HEK293 (cell line): ENCODE data around the gene LRIF1.

Source experiments
- FEZF1 ChIP-seq: fragments of 450-650 bp; formaldehyde crosslinking; IDR thresholded peaks from 2 replicates; pipeline ENCODE4 v1.5.1; 2016; ENCODE audit warnings: missing biosample characterization, missing genetic modification characterization
- INSM2 ChIP-seq: fragments of 450-650 bp; formaldehyde crosslinking; IDR thresholded peaks from 2 replicates; pipeline ENCODE4 v1.5.1; 2016; ENCODE audit warnings: missing biosample characterization, missing genetic modification characterization
- SALL2 ChIP-seq: fragments of 450-650 bp; formaldehyde crosslinking; IDR thresholded peaks from 2 replicates; pipeline ENCODE4 v1.5.0; 2017; ENCODE audit warnings: missing biosample characterization, mild to moderate bottlenecking, missing genetic modification characterization, borderline replicate concordance
- SETDB1 ChIP-seq: IDR thresholded peaks from one replicate; pipeline ENCODE4 v1.6.1; 2017; ENCODE audit warnings: mild to moderate bottlenecking, low read length, moderate library complexity, mixed read lengths; ENCODE audit not compliant: insufficient read length
- ZBTB7A ChIP-seq: fragments of 450-650 bp; formaldehyde crosslinking; IDR thresholded peaks from 2 replicates; pipeline ENCODE4 v1.5.1; 2016; ENCODE audit warnings: low read depth, missing biosample characterization, missing genetic modification characterization
- ZNF112 ChIP-seq: fragments of 450-650 bp; formaldehyde crosslinking; IDR thresholded peaks from 2 replicates; pipeline ENCODE4 v1.5.0; 2017; ENCODE audit warnings: missing biosample characterization, missing genetic modification characterization
- ZNF155 ChIP-seq: fragments of 450-650 bp; formaldehyde crosslinking; IDR thresholded peaks from 2 replicates; pipeline ENCODE4 v1.5.1; 2016; ENCODE audit warnings: missing biosample characterization, missing genetic modification characterization
- ZNF184 ChIP-seq: fragments of 450-650 bp; IDR thresholded peaks from 2 replicates; pipeline ENCODE4 v1.5.1; 2018; ENCODE audit warnings: missing biosample characterization, mild to moderate bottlenecking, missing genetic modification characterization
- ZNF221 ChIP-seq: fragments of 450-650 bp; formaldehyde crosslinking; IDR thresholded peaks from 2 replicates; pipeline ENCODE4 v1.5.1; 2017; ENCODE audit warnings: missing biosample characterization, missing genetic modification characterization, borderline replicate concordance
- ZNF302 ChIP-seq: fragments of 450-650 bp; formaldehyde crosslinking; IDR thresholded peaks from 2 replicates; pipeline ENCODE4 v1.5.1; 2016; ENCODE audit warnings: missing biosample characterization, missing genetic modification characterization, low read depth
- ZNF311 ChIP-seq: fragments of 450-650 bp; formaldehyde crosslinking; IDR thresholded peaks from 2 replicates; pipeline ENCODE4 v1.5.1; 2017; ENCODE audit warnings: missing biosample characterization, missing genetic modification characterization, borderline replicate concordance
- ZNF341 ChIP-seq: fragments of 450-650 bp; formaldehyde crosslinking; IDR thresholded peaks from 2 replicates; pipeline ENCODE4; 2016; ENCODE audit warnings: low read depth, missing biosample characterization, missing genetic modification characterization
- ZNF350 ChIP-seq: fragments of 450-650 bp; formaldehyde crosslinking; IDR thresholded peaks from 2 replicates; pipeline ENCODE4 v1.5.0; 2017; ENCODE audit warnings: missing biosample characterization, mild to moderate bottlenecking, missing genetic modification characterization
- ZNF391 ChIP-seq: fragments of 450-650 bp; formaldehyde crosslinking; IDR thresholded peaks from 2 replicates; pipeline ENCODE4 v1.5.1; 2016; ENCODE audit warnings: low read depth, missing biosample characterization, missing genetic modification characterization, borderline replicate concordance
- ZNF48 ChIP-seq: fragments of 450-650 bp; formaldehyde crosslinking; IDR thresholded peaks from 2 replicates; pipeline ENCODE4 v1.5.1; 2016; ENCODE audit warnings: missing biosample characterization, missing genetic modification characterization
- ZNF501 ChIP-seq: fragments of 450-650 bp; formaldehyde crosslinking; IDR thresholded peaks from 2 replicates; pipeline ENCODE4 v1.5.1; 2016; ENCODE audit warnings: missing biosample characterization, missing genetic modification characterization
- ZNF529 ChIP-seq: fragments of 450-650 bp; formaldehyde crosslinking; IDR thresholded peaks from 2 replicates; pipeline ENCODE4 v1.5.1; 2017; ENCODE audit warnings: missing genetic modification characterization, missing biosample characterization; ENCODE audit not compliant: insufficient replicate concordance
- ZNF768 ChIP-seq: fragments of 450-650 bp; formaldehyde crosslinking; IDR thresholded peaks from 2 replicates; pipeline ENCODE4 v1.5.1; 2018; ENCODE audit warnings: missing biosample characterization, mild to moderate bottlenecking, missing genetic modification characterization
- ZNF777 ChIP-seq: fragments of 450-650 bp; formaldehyde crosslinking; IDR thresholded peaks from 2 replicates; pipeline ENCODE4 v1.5.1; 2017; ENCODE audit warnings: missing biosample characterization, missing genetic modification characterization, borderline replicate concordance
- ZNF785 ChIP-seq: fragments of 450-650 bp; formaldehyde crosslinking; IDR thresholded peaks from 2 replicates; pipeline ENCODE4 v1.5.1; 2016; ENCODE audit warnings: missing biosample characterization, missing genetic modification characterization
- ZSCAN23 ChIP-seq: fragments of 450-650 bp; formaldehyde crosslinking; IDR thresholded peaks from 2 replicates; pipeline ENCODE4 v1.5.1; 2016; ENCODE audit warnings: missing biosample characterization, missing genetic modification characterization
- TF ChIP-seq, protein P1 (sequence below): fragments of 450-650 bp; formaldehyde crosslinking; IDR thresholded peaks from 2 replicates; pipeline ENCODE4 v1.5.1; 2016; ENCODE audit warnings: missing biosample characterization, missing genetic modification characterization
- TF ChIP-seq, protein P2 (sequence below): fragments of 450-650 bp; formaldehyde crosslinking; IDR thresholded peaks from 2 replicates; pipeline ENCODE4 v1.5.1; 2016; ENCODE audit warnings: missing biosample characterization, missing genetic modification characterization
- TF ChIP-seq, protein P3 (sequence below): fragments of 450-650 bp; formaldehyde crosslinking; IDR thresholded peaks from 2 replicates; pipeline ENCODE4 v1.5.1; 2017; ENCODE audit warnings: missing biosample characterization, missing genetic modification characterization
- TF ChIP-seq, protein P4 (sequence below): fragments of 450-650 bp; formaldehyde crosslinking; IDR thresholded peaks from 2 replicates; pipeline ENCODE4 v1.5.1; 2016; ENCODE audit warnings: missing biosample characterization, missing genetic modification characterization
- TF ChIP-seq, protein P5 (sequence below): fragments of 450-650 bp; formaldehyde crosslinking; IDR thresholded peaks from 2 replicates; pipeline ENCODE4; 2016; ENCODE audit warnings: missing biosample characterization, missing genetic modification characterization
- TF ChIP-seq, protein P6 (sequence below): fragments of 450-650 bp; formaldehyde crosslinking; IDR thresholded peaks from 2 replicates; pipeline ENCODE4 v1.5.1; 2017; ENCODE audit warnings: missing biosample characterization, missing genetic modification characterization

Gene LRIF1

GRCh38 chr1:110962892-110963690 lies 631 bp downstream of the LRIF1 start (continued):
- TF ChIP-seq ZNF311 (no peak), ZSCAN23 (tag by site-specific recombination) (no peak), ZNF112 (tag by site-specific recombination) (no peak), ZNF777 (tag by site-specific recombination) (no peak), INSM2 (tag by site-specific recombination) (no peak), ZNF529 (tag by site-specific recombination) (no peak), ZNF768 (tag by site-specific recombination) (no peak), ZNF341 (tag by site-specific recombination) (peak; percentile 22), SALL2 (tag by site-specific recombination) (no peak), ZNF785 (tag by site-specific recombination) (no peak), ZNF221 (tag by site-specific recombination) (no peak), FEZF1 (no peak), ZNF501 (no peak), ZNF184 (tag by site-specific recombination) (no peak), ZBTB7A (tag by site-specific recombination) (no peak), ZNF350 (tag by site-specific recombination) (peak; percentile 80), SETDB1 (peak; percentile 86), ZNF48 (tag by site-specific recombination) (no peak), ZNF391 (tag by site-specific recombination) (no peak), ZNF155 (tag by site-specific recombination) (no peak), ZNF302 (tag by site-specific recombination) (no peak)
- TF ChIP-seq, protein P1, sequence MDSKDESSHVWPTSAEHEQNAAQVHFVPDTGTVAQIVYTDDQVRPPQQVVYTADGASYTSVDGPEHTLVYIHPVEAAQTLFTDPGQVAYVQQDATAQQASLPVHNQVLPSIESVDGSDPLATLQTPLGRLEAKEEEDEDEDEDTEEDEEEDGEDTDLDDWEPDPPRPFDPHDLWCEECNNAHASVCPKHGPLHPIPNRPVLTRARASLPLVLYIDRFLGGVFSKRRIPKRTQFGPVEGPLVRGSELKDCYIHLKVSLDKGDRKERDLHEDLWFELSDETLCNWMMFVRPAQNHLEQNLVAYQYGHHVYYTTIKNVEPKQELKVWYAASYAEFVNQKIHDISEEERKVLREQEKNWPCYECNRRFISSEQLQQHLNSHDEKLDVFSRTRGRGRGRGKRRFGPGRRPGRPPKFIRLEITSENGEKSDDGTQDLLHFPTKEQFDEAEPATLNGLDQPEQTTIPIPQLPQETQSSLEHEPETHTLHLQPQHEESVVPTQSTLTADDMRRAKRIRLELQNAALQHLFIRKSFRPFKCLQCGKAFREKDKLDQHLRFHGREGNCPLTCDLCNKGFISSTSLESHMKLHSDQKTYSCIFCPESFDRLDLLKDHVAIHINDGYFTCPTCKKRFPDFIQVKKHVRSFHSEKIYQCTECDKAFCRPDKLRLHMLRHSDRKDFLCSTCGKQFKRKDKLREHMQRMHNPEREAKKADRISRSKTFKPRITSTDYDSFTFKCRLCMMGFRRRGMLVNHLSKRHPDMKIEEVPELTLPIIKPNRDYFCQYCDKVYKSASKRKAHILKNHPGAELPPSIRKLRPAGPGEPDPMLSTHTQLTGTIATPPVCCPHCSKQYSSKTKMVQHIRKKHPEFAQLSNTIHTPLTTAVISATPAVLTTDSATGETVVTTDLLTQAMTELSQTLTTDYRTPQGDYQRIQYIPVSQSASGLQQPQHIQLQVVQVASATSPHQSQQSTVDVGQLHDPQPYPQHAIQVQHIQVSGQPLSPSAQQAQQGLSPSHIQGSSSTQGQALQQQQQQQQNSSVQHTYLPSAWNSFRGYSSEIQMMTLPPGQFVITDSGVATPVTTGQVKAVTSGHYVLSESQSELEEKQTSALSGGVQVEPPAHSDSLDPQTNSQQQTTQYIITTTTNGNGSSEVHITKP (tag by site-specific recombination), result no peak; the same call in 1 of the 2 replicates
- TF ChIP-seq, protein P2, sequence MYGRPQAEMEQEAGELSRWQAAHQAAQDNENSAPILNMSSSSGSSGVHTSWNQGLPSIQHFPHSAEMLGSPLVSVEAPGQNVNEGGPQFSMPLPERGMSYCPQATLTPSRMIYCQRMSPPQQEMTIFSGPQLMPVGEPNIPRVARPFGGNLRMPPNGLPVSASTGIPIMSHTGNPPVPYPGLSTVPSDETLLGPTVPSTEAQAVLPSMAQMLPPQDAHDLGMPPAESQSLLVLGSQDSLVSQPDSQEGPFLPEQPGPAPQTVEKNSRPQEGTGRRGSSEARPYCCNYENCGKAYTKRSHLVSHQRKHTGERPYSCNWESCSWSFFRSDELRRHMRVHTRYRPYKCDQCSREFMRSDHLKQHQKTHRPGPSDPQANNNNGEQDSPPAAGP (tag by site-specific recombination), result no peak
- TF ChIP-seq, protein P3, sequence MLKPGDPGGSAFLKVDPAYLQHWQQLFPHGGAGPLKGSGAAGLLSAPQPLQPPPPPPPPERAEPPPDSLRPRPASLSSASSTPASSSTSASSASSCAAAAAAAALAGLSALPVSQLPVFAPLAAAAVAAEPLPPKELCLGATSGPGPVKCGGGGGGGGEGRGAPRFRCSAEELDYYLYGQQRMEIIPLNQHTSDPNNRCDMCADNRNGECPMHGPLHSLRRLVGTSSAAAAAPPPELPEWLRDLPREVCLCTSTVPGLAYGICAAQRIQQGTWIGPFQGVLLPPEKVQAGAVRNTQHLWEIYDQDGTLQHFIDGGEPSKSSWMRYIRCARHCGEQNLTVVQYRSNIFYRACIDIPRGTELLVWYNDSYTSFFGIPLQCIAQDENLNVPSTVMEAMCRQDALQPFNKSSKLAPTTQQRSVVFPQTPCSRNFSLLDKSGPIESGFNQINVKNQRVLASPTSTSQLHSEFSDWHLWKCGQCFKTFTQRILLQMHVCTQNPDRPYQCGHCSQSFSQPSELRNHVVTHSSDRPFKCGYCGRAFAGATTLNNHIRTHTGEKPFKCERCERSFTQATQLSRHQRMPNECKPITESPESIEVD (tag by site-specific recombination), result no peak
- TF ChIP-seq, protein P4, sequence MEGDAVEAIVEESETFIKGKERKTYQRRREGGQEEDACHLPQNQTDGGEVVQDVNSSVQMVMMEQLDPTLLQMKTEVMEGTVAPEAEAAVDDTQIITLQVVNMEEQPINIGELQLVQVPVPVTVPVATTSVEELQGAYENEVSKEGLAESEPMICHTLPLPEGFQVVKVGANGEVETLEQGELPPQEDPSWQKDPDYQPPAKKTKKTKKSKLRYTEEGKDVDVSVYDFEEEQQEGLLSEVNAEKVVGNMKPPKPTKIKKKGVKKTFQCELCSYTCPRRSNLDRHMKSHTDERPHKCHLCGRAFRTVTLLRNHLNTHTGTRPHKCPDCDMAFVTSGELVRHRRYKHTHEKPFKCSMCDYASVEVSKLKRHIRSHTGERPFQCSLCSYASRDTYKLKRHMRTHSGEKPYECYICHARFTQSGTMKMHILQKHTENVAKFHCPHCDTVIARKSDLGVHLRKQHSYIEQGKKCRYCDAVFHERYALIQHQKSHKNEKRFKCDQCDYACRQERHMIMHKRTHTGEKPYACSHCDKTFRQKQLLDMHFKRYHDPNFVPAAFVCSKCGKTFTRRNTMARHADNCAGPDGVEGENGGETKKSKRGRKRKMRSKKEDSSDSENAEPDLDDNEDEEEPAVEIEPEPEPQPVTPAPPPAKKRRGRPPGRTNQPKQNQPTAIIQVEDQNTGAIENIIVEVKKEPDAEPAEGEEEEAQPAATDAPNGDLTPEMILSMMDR (tag by site-specific recombination), result no peak
- TF ChIP-seq, protein P5, sequence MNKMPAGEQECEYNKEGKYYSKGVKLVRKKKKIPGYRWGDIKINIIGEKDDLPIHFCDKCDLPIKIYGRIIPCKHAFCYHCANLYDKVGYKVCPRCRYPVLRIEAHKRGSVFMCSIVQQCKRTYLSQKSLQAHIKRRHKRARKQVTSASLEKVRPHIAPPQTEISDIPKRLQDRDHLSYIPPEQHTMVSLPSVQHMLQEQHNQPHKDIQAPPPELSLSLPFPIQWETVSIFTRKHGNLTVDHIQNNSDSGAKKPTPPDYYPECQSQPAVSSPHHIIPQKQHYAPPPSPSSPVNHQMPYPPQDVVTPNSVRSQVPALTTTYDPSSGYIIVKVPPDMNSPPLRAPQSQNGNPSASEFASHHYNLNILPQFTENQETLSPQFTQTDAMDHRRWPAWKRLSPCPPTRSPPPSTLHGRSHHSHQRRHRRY (tag by site-specific recombination), result no peak
- TF ChIP-seq, protein P6, sequence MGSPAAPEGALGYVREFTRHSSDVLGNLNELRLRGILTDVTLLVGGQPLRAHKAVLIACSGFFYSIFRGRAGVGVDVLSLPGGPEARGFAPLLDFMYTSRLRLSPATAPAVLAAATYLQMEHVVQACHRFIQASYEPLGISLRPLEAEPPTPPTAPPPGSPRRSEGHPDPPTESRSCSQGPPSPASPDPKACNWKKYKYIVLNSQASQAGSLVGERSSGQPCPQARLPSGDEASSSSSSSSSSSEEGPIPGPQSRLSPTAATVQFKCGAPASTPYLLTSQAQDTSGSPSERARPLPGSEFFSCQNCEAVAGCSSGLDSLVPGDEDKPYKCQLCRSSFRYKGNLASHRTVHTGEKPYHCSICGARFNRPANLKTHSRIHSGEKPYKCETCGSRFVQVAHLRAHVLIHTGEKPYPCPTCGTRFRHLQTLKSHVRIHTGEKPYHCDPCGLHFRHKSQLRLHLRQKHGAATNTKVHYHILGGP (tag by site-specific recombination), result no peak
